GM04503 (cell line): ENCODE data around the gene SMNDC1.
"Not testable (repeated sequence)": the region's sequence is repeated elsewhere in the genome, so short reads cannot be mapped to it uniquely, and the experiment has no call there.

ENCODE experiments used
- DNase-seq: peaks from one replicate; pipeline ENCODE4 v3.0.0-alpha.2; 2012; ENCODE audit warnings: low read depth

SMNDC1 gene

GRCh38 chr10:110304780-110305421 is at the start of gene SMNDC1:
Gene SMNDC1 (minus strand): TSS chr10:110304920. CDS start chr10:110303587, 1,333 bp downstream.
- peak; percentile 81 for DNase-seq

GRCh38 chr10:110354322-110354766 is 49.6 kb upstream of the SMNDC1 start:
- peak; percentile 42 for DNase-seq

GRCh38 chr10:110353244-110354119 is 48.8 kb upstream of the SMNDC1 start:
- peak; percentile 78 for DNase-seq

- no peak for DNase-seq
Measured at GRCh38 chr10:110352930-110353243, 48.2 kb upstream of the SMNDC1 start.

- DNase-seq, result no peak
Measured at GRCh38 chr10:110350812-110351211, 46.1 kb upstream of the SMNDC1 start.

GRCh38 chr10:110349831-110350230 is 45.1 kb upstream of the SMNDC1 start:
- no peak for DNase-seq

GRCh38 chr10:110349386-110349785 is 44.7 kb upstream of the SMNDC1 start:
- no peak for DNase-seq

GRCh38 chr10:110348336-110348735 is 43.6 kb upstream of the SMNDC1 start:
- DNase-seq, result no peak

- no peak for DNase-seq
Measured at GRCh38 chr10:110346914-110347313, 42.2 kb upstream of the SMNDC1 start.

- DNase-seq, result no peak
Measured at GRCh38 chr10:110345286-110345685, 40.6 kb upstream of the SMNDC1 start.

GRCh38 chr10:110344622-110345021 is 39.9 kb upstream of the SMNDC1 start:
- DNase-seq, result no peak

GRCh38 chr10:110343947-110344346 is 39.2 kb upstream of the SMNDC1 start:
- no peak for DNase-seq

GRCh38 chr10:110340816-110341215 is 36.1 kb upstream of the SMNDC1 start:
- DNase-seq, result no peak

- DNase-seq, result no peak
Measured at GRCh38 chr10:110340122-110340521, 35.4 kb upstream of the SMNDC1 start.

GRCh38 chr10:110337906-110338305 is 33.2 kb upstream of the SMNDC1 start:
- no peak for DNase-seq

- DNase-seq, result no peak
Measured at GRCh38 chr10:110337401-110337800, 32.7 kb upstream of the SMNDC1 start.

GRCh38 chr10:110336111-110336721 is 31.5 kb upstream of the SMNDC1 start:
- peak; percentile 97 for DNase-seq

- no peak for DNase-seq
Measured at GRCh38 chr10:110335314-110336064, 30.8 kb upstream of the SMNDC1 start.

- DNase-seq, result no peak
Measured at GRCh38 chr10:110334061-110334656, 29.4 kb upstream of the SMNDC1 start.

- DNase-seq, result not testable (repeated sequence)
Measured at GRCh38 chr10:110331226-110331795, 26.6 kb upstream of the SMNDC1 start.

- DNase-seq, result no peak
Measured at GRCh38 chr10:110330675-110331074, 26.0 kb upstream of the SMNDC1 start.
